NT2/D1 (cell line): ENCODE data around the gene SCG5.

Experiments used
- DNase-seq: peaks from one replicate; pipeline ENCODE4 v3.0.0-alpha.2; 2011; ENCODE audit warnings: low read depth, low spot score
- H3K27me3 ChIP-seq: 2 replicates; pipeline ENCODE4 v1.6.0; 2011; ENCODE audit warnings: mild to moderate bottlenecking; ENCODE audit not compliant: insufficient read length, insufficient read depth
- H3K36me3 ChIP-seq: 2 replicates; pipeline ENCODE4 v1.6.1; 2011; ENCODE audit warnings: mild to moderate bottlenecking, low read length, mixed read lengths; ENCODE audit not compliant: insufficient read depth, insufficient read length
- H3K4me1 ChIP-seq: 2 replicates; pipeline ENCODE4 v1.5.1; 2011; ENCODE audit not compliant: insufficient read depth, insufficient read length
- H3K4me3 ChIP-seq: 2 replicates; pipeline ENCODE4 v1.5.1; 2011; ENCODE audit warnings: low read depth; ENCODE audit not compliant: insufficient read length
- H3K9ac ChIP-seq: 2 replicates; pipeline ENCODE4 v1.6.0; 2011; ENCODE audit warnings: low read depth; ENCODE audit not compliant: insufficient read length
- H3K9me3 ChIP-seq: 2 replicates; pipeline ENCODE4 v1.5.1; 2011; ENCODE audit warnings: mild to moderate bottlenecking, low read length; ENCODE audit not compliant: insufficient read depth
- SUZ12 ChIP-seq: IDR thresholded peaks from 2 replicates; pipeline ENCODE4 v1.6.1; 2011; ENCODE audit not compliant: insufficient read length, insufficient read depth; ENCODE audit errors: extremely low read depth
- YY1 ChIP-seq: IDR thresholded peaks from 2 replicates; pipeline ENCODE4 v1.6.1; 2011; ENCODE audit not compliant: insufficient read length, insufficient read depth
- ZNF274 ChIP-seq: IDR thresholded peaks from 2 replicates; pipeline ENCODE4 v1.6.1; 2011; ENCODE audit warnings: mild to moderate bottlenecking, low read depth, low read length

SCG5 gene

DNA sequence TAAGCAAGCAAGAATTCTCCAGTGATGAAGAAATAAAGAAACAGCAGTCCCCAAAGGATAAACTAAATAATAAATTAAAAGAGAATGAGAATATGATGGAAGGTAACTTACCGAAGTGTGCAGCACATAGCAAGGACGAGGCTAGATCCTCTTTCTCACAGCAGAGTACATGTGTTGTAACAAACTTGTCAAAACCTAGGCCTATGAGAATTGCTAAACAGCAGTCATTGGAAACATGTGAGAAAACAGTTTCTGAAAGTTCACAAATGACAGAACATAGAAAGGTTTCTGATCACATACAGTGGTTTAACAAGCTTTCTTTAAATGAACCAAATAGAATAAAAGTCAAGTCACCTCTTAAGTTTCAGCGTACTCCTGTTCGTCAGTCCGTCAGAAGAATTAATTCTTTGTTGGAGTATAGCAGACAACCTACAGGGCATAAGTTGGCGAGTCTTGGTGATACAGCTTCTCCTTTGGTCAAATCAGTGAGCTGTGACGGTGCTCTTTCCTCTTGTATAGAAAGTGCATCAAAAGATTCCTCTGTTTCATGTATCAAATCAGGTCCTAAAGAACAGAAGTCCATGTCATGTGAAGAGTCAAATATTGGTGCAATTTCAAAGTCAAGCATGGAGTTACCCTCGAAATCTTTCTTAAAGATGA lies 4.5 kb upstream of the SCG5 start:
- H3K4me3 ChIP-seq = no peak overlapping the region
- H3K36me3 ChIP-seq = peaks cover 62% of the 10 kb centered on the region
- no peak overlapping the region for H3K9ac ChIP-seq
- no peaks in the 10 kb centered on the region for H3K4me1 ChIP-seq
- no peaks in the 10 kb centered on the region for H3K9me3 ChIP-seq
- no peak for DNase-seq
- TF ChIP-seq SUZ12 = no peak
- TF ChIP-seq ZNF274 = no peak
- no peak for TF ChIP-seq YY1
- H3K27me3 ChIP-seq = no peaks in the 10 kb centered on the region

DNA sequence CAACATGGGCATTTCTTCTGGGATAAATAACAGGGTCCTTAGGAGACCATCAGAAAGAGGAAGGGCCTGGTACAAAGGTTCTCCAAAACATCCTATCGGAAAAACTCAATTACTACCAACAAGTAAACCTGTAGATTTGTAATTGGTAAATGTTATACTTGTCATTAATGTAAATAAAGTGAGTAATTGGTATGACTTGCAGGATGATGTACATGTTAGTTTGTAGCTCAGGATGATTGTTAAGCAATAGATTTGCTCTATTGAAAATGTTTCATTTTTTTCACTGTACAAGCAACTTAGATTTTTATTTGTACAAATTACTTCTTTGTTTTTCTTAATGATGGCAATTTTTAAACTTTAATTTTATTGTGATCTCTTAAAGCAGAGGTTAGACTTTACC lies 3.8 kb upstream of the SCG5 start:
- no peak overlapping the region for H3K4me3 ChIP-seq
- peaks cover 2% of the 10 kb centered on the region for H3K4me1 ChIP-seq
- TF ChIP-seq YY1 (no peak), ZNF274 (no peak), SUZ12 (no peak)
- H3K27me3 ChIP-seq = no peaks in the 10 kb centered on the region
- no peaks in the 10 kb centered on the region for H3K9me3 ChIP-seq
- no peak overlapping the region for H3K9ac ChIP-seq
- peaks cover 62% of the 10 kb centered on the region for H3K36me3 ChIP-seq
- no peak for DNase-seq

GRCh38 chr15:32642667-32643435 lies 1.3 kb downstream of the SCG5 start:
- H3K4me1 ChIP-seq = peaks cover 2% of the 10 kb centered on the region
- no peaks in the 10 kb centered on the region for H3K27me3 ChIP-seq
- H3K36me3 ChIP-seq = peaks cover 12% of the 10 kb centered on the region
- no peaks in the 10 kb centered on the region for H3K9me3 ChIP-seq
- H3K9ac ChIP-seq = peak overlapping the region; percentile 58
- peak overlapping the region; percentile 13 for H3K4me3 ChIP-seq
- TF ChIP-seq ZNF274 (no peak), SUZ12 (no peak), YY1 (no peak)
- no peak for DNase-seq

DNA sequence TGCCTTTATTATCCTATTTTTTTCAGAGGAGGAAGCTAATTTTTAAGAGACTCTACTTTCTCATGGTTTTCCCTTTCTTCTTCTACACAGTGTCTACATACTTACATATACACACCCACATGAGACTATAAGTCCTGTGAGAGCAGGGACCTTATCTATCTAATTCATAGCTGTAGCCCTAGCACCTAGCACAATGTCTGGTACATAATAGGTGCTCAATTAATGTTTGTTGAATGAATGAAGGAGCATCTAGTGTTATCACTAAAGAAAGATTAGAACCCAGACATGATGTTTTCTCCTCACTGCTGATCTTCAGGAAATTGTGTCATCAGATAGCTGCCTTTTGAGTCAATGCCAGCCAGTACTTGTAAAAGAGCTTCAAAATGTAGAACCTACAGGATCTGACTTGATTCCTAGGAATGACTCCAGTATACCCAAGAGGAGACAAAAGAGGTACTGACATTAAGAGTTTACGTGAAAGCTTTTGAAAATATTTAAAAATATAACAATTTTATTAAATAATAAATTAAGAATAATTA lies 2.5 kb downstream of the SCG5 start:
- Histone ChIP-seq H3K36me3 (peaks cover 5% of the 10 kb centered on the region), H3K4me1 (peaks cover 2% of the 10 kb centered on the region), H3K9me3 (no peaks in the 10 kb centered on the region), H3K27me3 (no peaks in the 10 kb centered on the region), H3K4me3 (no peak overlapping the region), H3K9ac (no peak overlapping the region)
- DNase-seq = no peak
- TF ChIP-seq YY1 = no peak
- no peak for TF ChIP-seq ZNF274
- TF ChIP-seq SUZ12 = no peak

GRCh38 chr15:32646291-32646690 lies 4.8 kb downstream of the SCG5 start:
- TF ChIP-seq YY1 = no peak
- no peak for TF ChIP-seq ZNF274
- TF ChIP-seq SUZ12 = no peak
- H3K9me3 ChIP-seq = no peaks in the 10 kb centered on the region
- H3K4me3 ChIP-seq = no peak overlapping the region
- no peaks in the 10 kb centered on the region for H3K27me3 ChIP-seq
- no peaks in the 10 kb centered on the region for H3K36me3 ChIP-seq
- H3K4me1 ChIP-seq = peaks cover 2% of the 10 kb centered on the region
- H3K9ac ChIP-seq = no peak overlapping the region
- no peak for DNase-seq

DNA sequence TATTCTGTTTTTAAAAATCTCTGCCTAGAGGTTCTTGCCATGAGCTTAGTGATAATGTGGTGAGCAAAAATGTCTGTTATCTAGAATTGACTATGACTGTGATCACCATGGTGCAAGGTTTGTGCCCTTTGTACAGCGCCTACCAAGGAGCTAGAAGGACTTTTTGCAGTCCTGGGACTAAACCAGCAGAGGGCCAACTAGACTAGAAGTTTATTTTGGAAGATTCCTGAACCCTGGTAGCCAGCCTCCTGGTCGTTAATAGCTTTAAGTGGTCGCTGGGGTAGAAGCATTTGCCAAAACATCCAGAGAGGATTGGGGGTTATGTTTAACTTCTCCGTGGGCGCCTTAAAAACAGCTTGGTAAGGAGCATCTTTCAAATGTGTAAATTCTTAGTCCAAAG lies 7.8 kb downstream of the SCG5 start:
- no peaks in the 10 kb centered on the region for H3K9me3 ChIP-seq
- H3K9ac ChIP-seq = no peak overlapping the region
- DNase-seq = no peak
- H3K4me1 ChIP-seq = peaks cover 1% of the 10 kb centered on the region
- no peak for TF ChIP-seq ZNF274
- no peak for TF ChIP-seq YY1
- no peak for TF ChIP-seq SUZ12
- H3K36me3 ChIP-seq = no peaks in the 10 kb centered on the region
- H3K27me3 ChIP-seq = no peaks in the 10 kb centered on the region
- no peak overlapping the region for H3K4me3 ChIP-seq

- no peak for DNase-seq
- no peaks in the 10 kb centered on the region for H3K9me3 ChIP-seq
- H3K27me3 ChIP-seq = no peaks in the 10 kb centered on the region
- H3K36me3 ChIP-seq = no peaks in the 10 kb centered on the region
- H3K4me3 ChIP-seq = no peak overlapping the region
- H3K9ac ChIP-seq = no peak overlapping the region
- peaks cover 4% of the 10 kb centered on the region for H3K4me1 ChIP-seq
- TF ChIP-seq ZNF274 (no peak), SUZ12 (no peak), YY1 (no peak)
Observed at GRCh38 chr15:32651229-32651837, 9.8 kb downstream of the SCG5 start.
